HG02870 (cell line): ENCODE results near the gene GSTT2.

ENCODE experiments used
- ATAC-seq: cut with Tn5 transposase; IDR thresholded peaks from one replicate; pipeline ENCODE4 v1.9.1; 2021; ENCODE audit warnings: mild to moderate bottlenecking, moderate library complexity; ENCODE audit not compliant: unreplicated experiment

Gene GSTT2

DNA sequence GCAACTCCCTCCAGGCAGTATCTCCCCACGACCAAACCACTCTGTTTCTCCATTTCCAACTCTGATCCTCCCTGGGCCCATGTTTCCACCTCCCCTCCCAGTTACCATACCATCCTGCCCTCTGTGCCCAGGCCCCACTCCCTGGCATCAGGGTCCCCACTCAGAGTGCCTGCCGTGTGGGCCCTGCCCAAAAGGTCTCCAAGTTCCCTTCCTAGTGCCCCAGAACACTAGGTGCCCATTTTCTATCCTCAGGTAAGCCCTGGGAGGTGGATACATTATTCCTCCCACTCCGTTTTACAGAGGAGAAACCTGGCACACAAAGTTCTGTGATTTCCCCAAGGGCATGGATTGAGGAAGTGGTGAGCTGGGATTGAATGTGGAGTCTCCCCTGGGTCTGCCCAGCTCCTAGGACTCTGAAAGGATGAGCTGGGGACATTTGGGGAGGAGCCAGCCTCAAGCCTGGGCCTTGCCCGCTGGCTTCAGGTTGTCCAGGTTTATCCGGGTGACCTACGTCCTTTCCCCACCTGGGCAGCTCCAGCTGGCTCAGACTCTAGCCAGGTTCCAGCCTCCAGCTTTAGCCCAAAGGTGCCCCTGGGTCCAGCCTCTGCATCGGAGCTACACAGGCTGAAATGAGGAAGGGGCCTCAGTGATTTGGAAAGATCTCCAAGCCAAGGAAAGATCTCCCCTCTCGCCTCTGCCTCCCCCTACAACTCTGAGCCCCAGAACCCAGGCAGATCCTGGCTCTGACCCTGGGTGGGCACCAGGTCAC lies 27.5 kb downstream of the GSTT2 start:
- no peak for ATAC-seq

DNA sequence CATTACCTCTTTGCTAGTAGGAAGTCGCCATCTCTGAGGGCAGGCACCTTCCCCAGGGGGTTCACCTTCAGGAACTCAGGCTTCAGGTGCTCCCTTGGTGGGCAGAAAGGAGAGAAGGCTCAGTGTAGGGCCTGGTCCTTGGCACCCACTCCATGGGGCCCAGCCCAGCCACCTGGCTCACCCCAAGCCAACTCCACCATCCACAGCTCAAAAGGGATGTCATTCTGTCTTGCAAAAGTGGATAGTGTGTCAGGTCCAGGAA lies 28.0 kb downstream of the GSTT2 start:
- no peak for ATAC-seq

DNA sequence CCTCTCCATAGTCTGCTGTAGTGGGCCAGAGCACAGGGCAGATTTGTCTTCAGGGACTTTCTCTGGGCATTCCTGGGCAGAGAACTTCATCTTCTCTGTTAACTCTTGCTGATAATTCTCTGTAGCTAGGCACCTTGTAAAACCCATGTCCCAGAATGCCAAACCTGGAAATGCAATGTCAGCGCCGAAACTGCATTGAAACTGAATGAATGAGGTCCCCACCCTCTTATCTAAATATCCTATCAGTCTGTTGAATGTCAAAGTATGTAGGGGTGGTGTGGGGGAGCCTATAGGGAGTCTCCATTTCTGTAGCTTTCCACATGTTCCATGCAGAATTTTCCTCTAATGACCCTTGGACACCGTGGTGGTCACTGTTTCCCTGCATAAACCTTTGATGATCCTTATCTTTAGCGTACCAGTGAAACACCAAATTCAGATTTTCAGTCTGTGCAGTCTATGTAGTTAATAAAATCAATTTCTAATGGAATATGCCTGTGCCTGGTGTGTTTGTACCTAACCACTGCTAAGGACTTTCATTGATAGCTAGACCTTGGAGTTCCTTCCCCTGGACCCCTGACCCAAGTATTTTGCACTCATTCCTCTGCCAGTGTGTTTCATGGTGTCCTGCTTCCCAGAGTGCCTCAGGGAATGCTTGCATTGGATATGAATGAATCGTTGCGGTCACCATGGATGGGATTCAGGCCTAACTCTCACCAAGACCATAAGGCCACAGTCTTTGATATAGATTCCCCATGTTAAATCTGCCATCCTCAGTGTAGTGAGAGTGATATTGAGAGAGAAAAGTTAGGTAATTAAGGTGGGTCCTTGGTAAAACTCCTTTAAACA lies 28.7 kb downstream of the GSTT2 start:
- ATAC-seq: no peak

DNA sequence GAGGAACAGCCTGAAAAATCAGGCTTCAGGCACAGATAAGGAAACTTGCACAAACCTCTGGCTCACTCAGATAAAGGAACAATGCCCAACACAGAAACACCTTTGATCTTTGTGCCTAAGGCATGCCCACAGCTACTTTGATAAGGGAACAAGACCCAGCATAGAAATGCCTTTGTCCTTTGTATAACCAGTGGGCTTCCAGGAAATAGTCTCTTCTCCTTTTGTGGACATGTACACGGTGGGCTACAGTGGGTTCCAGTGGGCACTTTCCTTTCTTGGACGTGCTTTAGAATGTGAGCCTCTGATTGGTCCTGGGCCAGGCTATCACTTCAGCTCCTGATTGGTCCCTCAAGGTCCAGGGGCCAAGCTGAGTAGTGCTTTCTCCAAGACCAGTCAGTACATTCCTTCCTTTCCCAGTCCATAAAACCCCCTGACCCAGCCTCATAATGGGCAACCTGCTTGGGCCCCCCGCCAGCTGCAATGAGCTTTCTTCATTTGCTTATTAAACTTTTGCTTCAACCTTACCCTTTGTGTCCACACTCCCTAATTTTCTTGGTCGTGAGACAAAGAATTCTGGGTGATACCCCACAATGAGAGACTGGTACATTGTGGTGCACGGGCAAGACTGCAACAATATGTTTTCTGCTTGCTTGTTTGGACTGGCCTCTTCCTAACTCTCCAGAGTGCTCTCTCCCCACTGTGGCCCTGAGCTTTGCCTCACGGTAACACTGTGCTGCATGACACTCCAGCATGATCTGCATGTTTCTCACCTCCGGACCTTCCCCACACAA lies 29.5 kb downstream of the GSTT2 start:
- no peak for ATAC-seq

DNA sequence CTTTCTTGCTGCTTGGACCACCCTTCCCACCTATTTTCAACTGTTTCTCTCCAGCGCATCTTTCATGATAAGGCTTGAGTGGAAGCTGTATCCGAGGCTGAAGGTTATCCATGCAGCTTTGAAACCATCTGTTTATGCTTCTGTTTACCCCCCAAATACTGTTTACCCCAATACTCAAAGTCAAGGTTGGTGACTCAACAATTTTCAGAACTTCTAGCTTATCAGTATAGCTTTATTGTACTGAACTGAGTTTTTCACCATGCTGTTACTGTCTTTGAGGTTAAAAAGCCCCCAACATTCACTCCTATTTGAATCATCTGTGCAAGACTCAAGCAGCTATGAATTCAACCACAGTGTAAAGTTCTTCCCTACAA lies 30.1 kb downstream of the GSTT2 start:
- ATAC-seq: no peak

DNA sequence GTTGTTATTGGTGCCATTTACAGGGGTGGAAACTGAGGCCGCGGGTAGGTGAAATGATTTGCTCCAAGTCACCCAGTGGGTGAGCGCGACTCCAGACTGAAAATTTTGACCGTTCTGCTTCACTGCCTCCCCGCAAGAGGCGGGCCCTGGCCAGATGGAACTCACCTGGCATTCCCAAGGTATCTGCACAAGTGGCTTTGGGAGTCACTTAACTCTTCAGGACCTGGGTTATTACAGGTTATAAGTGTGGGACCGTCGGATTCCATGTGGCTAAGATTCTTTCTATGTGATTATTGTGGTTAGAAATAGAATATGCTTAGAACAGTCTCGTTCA lies 31.8 kb downstream of the GSTT2 start:
- no peak for ATAC-seq

DNA sequence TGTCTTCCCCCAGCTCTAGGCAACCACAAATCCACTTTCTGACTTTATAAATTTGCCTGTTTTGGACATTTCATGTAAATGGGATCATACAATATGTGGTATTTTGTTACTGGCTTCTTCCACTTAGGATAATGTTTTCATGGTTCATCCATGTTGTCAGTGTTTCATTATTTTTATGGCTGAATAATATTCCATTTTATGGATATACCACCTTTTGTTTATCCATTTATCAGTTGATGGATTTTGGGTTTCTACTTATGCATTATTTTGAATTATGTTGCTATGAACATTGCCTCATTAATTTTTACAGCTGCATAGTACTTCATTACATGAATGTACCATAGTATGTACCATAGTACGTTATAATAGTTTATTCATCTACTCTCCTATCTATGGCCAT lies 36.2 kb downstream of the GSTT2 start:
- ATAC-seq: no peak

DNA sequence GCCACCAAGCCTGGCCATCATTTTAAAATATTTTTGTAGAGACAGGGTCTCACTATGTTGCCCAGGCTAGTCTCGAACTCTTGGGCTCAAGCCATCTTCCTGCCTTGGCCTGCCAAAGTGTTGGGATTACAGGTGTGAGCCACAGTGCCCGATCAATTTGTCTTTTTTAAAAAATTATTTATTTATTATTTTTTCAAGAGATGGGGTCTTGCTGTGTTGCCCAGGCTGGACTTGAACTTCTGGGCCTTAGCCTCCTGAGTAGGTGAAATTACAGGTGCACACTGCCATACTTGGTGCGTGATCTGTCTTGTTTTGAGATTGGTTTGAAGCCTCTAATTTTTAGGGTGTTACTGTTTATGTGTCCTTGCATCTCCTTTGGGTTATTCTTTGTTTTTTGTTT lies 41.4 kb downstream of the GSTT2 start:
- no peak for ATAC-seq

DNA sequence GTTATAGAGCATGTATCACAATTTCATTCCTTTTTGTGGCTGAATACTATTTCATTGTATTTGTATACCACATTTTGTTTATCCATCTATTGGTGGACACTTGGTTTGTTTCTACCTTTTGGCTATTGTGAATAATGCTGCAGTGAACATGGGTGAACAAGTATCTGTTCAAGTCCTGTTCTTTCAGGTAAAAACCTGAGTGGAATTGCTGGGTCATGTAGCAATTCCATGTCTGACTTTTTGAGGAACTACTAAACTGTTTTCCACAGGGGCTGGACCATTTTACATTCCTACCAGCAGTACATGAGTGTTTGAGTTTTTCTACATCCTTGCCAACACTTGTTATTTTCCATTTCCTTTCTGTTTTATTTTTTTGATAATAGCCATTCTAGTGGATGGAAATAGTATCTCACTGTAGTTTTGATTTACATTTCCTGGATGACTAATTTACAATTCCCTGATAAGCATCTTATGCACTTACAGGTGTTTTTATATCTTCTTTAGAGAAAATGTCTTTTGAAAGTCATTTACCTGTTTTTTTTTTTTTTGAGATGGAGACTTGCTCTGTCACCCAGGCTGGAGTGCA lies 43.4 kb downstream of the GSTT2 start:
- no peak for ATAC-seq

DNA sequence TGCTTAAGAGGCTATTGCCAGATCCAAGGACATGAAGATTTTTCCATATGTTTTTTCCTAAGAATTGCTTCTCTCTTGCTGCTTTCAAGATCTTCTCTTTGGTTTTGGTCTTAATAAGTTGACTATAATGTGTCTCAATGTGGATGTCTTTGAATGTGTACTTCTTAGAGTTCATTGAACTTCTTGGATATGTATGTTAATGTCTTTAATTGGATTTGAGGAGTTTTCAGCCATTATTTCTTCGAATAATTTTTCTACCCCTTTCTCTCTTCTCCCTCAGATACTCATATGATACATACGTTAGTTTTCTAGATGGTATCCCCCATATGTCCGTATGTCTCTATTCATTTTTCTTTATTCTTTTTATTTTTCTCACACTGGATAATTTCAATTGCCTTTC lies 44.4 kb downstream of the GSTT2 start:
- ATAC-seq: no peak

DNA sequence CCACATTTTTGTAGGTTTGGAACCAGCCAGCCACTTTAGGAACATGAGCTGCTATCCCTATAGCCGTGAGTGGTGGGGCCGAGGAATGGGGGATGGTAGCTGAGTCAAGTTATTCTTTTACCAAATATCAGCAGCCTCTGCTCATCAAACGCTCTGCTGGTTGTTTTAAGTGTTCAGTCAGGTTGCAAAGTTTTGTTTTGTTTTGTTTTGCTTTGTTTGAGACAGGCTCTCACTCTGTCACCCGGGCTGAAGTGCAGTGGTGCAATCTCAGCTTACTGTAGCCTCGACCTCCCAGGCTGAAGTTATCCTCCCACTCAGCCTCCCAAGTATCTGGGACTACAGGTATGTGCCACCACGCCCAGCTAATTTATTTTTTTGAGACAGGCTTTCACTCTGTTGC lies 45.5 kb downstream of the GSTT2 start:
- ATAC-seq: no peak

DNA sequence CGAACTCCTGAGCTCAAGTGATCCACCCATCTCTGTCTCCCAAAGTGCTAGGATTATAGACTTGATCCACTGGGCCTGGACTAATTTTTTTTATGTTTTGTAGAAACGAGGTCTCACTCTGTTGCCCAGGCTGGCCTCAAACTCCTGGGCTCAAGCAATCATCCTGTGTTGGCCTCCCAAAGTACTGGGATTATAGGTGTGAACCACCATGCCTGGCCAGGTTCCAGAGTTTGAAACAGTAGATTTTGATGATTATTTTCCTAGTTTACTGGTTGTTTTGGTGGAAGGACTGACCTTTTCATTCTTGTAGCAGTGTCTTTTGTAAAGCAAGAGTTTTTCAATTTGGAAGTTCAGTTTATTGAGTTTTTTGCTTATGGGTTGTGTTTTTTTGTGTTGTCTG lies 46.1 kb downstream of the GSTT2 start:
- no peak for ATAC-seq

DNA sequence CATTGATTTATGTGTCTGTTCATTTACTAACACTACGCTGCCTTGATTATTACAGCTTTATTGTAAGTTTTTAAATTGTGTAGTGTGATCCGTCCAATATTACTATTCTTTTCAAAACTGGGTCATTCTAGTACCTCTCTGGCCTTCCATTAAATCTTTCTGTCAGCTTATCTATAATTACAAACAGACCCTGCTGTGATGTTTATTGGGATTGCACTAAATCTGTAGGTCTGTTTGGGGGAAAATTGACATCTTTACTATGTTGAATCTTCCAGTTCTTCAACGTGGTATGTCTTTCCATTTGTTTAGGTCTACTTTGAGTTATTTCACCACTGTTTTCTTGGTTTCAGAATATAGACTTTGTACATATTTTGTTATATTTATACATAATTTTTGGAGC lies 46.8 kb downstream of the GSTT2 start:
- ATAC-seq: no peak

DNA sequence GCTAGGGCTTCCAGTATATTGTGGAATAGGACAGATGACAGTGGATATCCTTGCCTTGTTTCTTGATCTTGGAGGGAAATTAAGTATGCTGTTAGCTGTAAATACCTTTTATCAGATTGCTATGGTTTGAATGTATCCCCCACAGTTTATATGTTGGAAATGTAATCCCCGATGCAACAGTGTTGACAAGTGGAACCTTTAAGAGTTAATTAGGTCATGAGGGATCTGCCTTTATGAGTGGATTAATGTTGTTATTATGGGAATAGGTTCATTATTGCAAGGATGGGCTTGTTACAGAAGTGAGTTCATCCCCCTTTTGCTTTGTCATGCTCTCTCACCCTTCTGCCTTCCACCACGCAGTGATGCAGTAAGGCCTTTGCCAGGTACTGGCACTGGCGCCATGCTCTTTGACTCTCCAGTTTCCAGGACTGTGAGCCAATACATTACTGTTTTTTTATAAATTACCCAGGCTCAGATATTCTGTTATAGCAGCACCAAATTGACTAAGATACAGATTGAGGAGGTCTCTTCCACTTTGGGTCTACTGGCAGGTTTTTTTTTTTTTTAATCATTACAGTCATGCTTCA lies 47.5 kb downstream of the GSTT2 start:
- ATAC-seq: no peak

DNA sequence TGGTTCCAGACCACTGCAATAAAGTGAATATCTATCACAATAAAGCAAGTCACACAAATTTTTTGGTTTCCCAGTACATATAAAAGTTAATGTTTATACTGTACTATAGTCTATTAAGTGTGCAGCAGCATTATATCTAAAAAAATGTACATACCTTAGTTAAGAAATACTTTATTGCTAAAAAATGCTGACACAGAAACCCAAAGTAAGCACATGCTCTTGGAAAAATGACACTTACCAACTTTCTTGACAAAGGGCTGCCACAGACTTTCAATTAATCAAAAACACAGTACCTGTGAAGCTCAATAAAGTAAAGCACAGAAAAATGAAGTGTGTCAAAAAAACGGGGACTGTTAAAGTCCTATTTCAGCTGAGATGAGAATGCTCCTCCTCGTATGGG lies 48.1 kb downstream of the GSTT2 start:
- no peak for ATAC-seq

DNA sequence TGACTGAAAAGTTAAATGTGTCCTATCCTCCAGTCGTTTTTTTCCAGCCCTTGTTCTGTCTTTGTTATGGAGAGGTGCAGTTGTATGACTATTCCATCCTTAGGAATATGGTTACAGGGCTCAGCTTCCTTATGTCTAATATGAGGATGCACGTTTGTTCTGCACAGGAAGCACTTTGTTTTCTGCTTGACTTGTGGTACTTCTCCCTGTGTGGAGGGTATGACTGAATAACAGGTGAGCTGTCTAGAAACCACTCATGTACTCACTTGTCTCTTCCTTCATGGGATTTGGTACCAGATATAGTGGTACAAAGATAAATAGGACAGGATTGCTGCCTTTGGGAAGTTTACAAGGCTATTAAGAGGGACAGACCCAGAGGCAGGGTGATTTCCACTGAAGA lies 48.6 kb downstream of the GSTT2 start:
- no peak for ATAC-seq

DNA sequence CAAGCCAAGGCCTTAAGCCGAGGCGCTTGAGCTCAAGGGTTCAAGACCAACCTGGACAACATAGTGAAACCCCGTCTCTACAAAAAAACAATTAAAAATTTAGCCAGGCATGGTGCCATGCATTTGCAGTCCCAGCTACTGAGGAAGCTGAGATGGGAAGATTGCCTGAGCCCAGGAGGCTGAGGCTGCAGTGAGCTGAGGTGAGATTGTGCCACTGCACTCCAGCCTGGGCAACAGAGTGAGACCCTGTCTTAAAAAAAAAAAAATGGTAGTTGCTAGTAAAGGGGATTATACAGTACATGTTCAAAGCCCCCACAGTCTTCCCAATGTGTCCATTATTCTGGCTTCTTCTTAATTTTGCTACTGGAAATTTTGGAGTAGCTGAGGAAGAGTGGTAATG lies 49.4 kb downstream of the GSTT2 start:
- ATAC-seq: no peak

DNA sequence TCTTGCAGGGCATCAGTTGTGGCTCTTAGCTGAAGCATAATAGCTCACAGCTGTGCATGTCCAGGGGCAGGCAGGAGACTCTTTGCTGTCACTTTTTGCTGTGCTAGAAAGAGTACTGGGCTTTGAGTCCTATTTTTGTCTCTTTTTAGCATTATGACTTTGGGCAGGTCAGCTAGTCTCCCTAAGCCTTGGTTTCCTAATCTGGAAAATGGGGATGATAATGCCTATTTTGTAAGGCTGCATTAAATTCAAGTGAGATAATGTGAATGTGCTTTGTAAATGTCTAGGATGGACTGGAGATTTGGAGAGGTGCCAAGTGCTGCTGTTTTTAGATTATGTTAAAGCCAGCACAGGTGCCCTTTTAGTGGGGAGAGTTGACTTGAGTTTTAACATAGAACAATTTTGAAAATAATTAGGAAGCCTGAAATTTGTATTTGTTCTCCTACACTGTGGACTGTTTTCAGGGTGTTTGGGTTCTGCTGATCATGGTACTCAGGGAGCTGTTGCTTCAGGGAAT lies 50.3 kb downstream of the GSTT2 start:
- ATAC-seq: no peak
